ENCODE measurements around the gene SULT4A1.

Gene SULT4A1

DNA sequence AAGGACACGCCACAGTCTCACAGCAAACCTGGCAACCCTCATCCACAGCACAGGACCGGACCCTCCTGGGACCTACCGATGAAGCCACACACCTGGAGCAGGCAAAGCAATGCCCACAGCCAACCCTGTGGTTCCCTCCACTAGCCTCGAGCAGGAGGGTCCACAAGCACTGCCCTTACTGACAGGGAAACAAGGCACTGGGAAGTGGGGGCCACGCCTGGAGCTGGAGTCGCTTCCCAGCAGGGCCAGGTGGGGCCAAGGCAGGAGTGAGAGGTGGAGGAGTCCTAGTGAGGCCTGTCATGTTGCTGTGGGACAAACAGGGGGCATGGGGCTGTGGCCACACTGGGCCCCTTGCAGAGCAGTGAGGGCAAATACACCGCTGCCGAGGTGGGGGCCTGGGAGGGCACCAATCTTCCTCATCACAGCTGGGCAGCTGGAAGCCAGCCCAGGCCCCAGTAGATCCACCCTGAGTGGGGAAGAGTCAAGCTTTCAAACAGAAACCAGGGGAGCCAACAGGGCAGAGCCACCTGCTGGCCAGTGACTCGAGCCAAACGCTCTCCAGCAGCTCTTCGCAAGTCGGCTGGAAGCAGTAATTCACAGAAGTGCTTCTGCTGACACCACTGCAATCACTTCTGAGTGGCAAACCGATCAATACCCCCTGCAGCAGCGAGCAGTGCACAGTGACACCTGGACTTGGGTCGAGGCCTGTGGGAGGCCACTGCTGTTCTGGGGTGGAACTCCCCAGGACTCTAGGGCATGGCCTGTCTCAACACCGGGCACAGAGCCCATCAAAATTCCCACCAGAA lies 13.7 kb downstream of the SULT4A1 start:
- Mint-ChIP-seq H3K4me3 (no peak overlapping the region), H3K36me3 (ENCODE audit: low read depth) (no peaks in the 10 kb centered on the region), H3K9me3 (no peaks in the 10 kb centered on the region), H3K27me3 (peaks cover 37% of the 10 kb centered on the region), H3K4me1 (ENCODE audit: low read depth) (no peaks in the 10 kb centered on the region), H3K27ac (no peak overlapping the region)
- no peak for DNase-seq

GRCh38 chr22:43847376-43848289 lies 14.7 kb downstream of the SULT4A1 start:
- Mint-ChIP-seq H3K9me3 (no peaks in the 10 kb centered on the region), H3K4me3 (no peak overlapping the region), H3K4me1 (ENCODE audit: low read depth) (no peaks in the 10 kb centered on the region), H3K36me3 (ENCODE audit: low read depth) (no peaks in the 10 kb centered on the region), H3K27ac (no peak overlapping the region), H3K27me3 (peaks cover 31% of the 10 kb centered on the region)
- no peak for DNase-seq

GRCh38 chr22:43846966-43847365 lies 15.3 kb downstream of the SULT4A1 start:
- peaks cover 29% of the 10 kb centered on the region for H3K27me3 Mint-ChIP-seq
- H3K4me1 Mint-ChIP-seq (ENCODE audit: low read depth), result no peaks in the 10 kb centered on the region
- no peak for DNase-seq
- H3K36me3 Mint-ChIP-seq (ENCODE audit: low read depth), result no peaks in the 10 kb centered on the region
- no peak overlapping the region for H3K4me3 Mint-ChIP-seq
- H3K27ac Mint-ChIP-seq, result no peak overlapping the region
- H3K9me3 Mint-ChIP-seq, result no peaks in the 10 kb centered on the region

- Mint-ChIP-seq H3K27me3 (peaks cover 22% of the 10 kb centered on the region), H3K4me3 (no peak overlapping the region), H3K36me3 (ENCODE audit: low read depth) (no peaks in the 10 kb centered on the region), H3K9me3 (no peaks in the 10 kb centered on the region), H3K4me1 (ENCODE audit: low read depth) (no peaks in the 10 kb centered on the region), H3K27ac (no peak overlapping the region)
- DNase-seq, result no peak
Observed at GRCh38 chr22:43845981-43846380, 16.3 kb downstream of the SULT4A1 start.

- no peaks in the 10 kb centered on the region for H3K36me3 Mint-ChIP-seq (ENCODE audit: low read depth)
- no peak overlapping the region for H3K27ac Mint-ChIP-seq
- DNase-seq, result no peak
- H3K27me3 Mint-ChIP-seq, result peaks cover 12% of the 10 kb centered on the region
- H3K9me3 Mint-ChIP-seq, result no peaks in the 10 kb centered on the region
- H3K4me3 Mint-ChIP-seq, result no peak overlapping the region
- H3K4me1 Mint-ChIP-seq (ENCODE audit: low read depth), result no peaks in the 10 kb centered on the region
Observed at GRCh38 chr22:43844560-43845545, 17.5 kb downstream of the SULT4A1 start.

DNA sequence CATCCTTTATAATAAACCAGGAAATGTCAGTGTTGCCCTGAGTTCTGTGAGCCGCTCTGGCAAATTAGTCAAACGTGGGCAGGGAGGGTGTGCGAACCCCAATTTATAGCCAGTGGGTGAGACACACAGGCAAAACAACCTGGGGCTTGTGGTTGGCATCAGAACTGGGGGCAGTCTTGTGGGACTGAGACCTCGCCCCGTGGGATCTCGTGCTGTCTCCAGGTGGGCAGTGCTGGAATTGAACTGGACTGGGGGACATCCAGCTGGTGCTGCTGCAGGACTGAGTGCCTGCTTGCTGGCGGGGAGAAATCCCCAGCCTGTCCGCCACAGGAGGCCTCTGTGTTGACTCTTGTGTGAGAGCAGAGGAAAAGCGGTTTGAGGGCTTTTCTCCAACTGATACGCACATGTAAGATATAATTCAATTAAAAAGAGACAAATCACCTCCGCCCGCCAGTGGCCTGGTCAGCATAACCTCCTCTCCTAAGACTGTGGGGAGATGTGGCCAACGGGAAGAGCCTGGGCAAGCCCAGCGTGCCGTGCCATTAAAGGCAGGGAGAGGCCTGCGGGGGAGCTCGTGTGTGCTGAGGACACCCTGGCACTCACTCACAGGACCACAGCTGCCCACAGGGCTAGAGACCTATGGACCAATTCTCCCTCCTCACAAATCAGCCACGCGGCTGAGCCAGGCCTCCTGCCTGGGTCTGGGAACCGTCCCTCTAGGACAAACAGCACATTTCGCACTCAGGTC lies 18.4 kb downstream of the SULT4A1 start:
- Mint-ChIP-seq H3K36me3 (ENCODE audit: low read depth) (no peaks in the 10 kb centered on the region), H3K27ac (no peak overlapping the region), H3K9me3 (no peaks in the 10 kb centered on the region), H3K4me1 (ENCODE audit: low read depth) (no peaks in the 10 kb centered on the region), H3K4me3 (no peak overlapping the region), H3K27me3 (peaks cover 7% of the 10 kb centered on the region)
- no peak for DNase-seq

DNA sequence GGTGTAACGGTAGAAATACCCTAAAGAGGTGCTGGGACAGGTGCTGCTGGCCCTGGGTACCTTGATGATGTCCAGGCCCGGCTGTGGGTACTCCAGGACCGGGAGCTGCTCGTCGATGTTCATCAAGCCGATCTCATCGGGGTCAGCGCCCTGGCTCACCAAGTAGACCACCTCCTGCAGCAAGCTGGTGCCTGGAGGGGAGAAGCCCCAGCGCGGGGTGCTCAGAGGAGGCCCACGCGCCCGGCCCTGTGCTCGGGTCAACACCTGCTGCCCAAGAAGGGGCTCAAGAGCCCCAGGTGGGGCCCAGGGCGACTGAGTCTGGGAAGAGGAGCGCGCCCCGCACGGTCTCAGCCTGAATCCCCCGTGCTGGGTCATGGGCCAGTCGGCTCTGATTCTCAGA lies 20.6 kb downstream of the SULT4A1 start:
- Mint-ChIP-seq H3K4me1 (ENCODE audit: low read depth) (no peaks in the 10 kb centered on the region), H3K27ac (no peak overlapping the region), H3K4me3 (no peak overlapping the region), H3K27me3 (peaks cover 5% of the 10 kb centered on the region), H3K9me3 (no peaks in the 10 kb centered on the region), H3K36me3 (ENCODE audit: low read depth) (no peaks in the 10 kb centered on the region)
- no peak for DNase-seq

DNA sequence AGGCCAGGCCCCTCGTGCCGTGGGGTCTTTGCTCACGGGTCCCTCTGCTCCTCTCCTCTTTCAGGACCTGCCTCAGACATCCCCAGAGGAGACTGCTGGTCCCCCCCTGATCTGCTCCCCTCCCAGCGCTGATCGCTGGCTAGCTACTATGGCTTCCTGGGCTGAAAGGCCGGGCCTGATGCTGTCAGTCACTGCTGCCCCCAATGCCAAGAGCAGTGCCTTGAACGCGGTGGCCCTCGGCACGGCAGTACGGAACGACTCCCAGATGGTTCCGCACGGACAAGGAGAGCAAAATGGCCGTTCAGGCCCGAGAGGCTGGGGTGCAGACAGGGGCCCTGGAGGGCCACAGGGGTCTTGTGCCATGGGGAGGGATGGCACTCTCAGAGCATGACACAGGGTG lies 21.5 kb downstream of the SULT4A1 start:
- Mint-ChIP-seq H3K36me3 (ENCODE audit: low read depth) (no peaks in the 10 kb centered on the region), H3K9me3 (no peaks in the 10 kb centered on the region), H3K27ac (no peak overlapping the region), H3K4me3 (no peak overlapping the region), H3K27me3 (peaks cover 4% of the 10 kb centered on the region), H3K4me1 (ENCODE audit: low read depth) (no peaks in the 10 kb centered on the region)
- no peak for DNase-seq

DNA sequence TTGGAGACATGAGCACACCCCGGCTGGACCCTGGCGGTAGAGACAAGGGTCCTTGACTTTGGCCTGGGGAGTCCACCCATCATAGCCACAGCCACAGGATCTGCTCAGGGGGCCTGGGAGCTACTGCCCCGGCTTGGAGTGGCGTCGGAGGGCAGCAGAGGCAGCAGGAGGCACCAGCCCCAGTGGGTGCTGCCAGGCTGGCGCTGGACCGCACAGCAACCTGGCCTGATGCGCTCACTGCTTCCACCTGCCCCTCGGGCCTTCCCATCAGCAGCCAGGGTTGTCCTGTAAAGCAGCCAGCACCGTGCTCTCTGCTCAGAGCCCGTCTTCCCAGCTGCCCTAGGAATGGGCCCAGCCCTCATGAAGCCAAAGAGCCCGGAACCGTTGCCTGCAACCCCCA lies 21.9 kb downstream of the SULT4A1 start:
- Mint-ChIP-seq H3K27me3 (peaks cover 9% of the 10 kb centered on the region), H3K4me3 (no peak overlapping the region), H3K27ac (no peak overlapping the region), H3K9me3 (no peaks in the 10 kb centered on the region), H3K36me3 (ENCODE audit: low read depth) (no peaks in the 10 kb centered on the region), H3K4me1 (ENCODE audit: low read depth) (no peaks in the 10 kb centered on the region)
- no peak for DNase-seq

DNA sequence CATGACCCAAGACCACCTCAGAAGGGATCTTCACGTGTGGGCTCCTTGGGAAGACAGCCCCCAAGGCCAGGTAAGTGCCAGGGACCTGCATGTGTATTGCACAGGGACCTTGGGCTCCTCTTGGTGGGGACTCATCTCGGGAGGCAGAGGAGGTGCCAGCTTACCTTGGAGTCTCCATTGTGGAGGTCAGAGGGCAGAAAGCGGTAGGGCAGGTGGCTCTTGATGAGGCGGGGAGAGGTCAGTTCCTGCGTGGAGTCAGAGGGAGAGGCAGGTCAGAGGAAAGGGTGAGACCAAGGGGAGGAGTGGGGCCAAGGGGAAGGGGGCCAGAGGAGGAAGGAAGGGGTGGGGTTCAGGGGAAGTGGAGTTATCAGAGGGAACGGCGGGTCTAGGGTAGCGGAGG lies 22.5 kb downstream of the SULT4A1 start:
- Mint-ChIP-seq H3K27ac (no peak overlapping the region), H3K27me3 (peaks cover 14% of the 10 kb centered on the region), H3K4me1 (ENCODE audit: low read depth) (no peaks in the 10 kb centered on the region), H3K36me3 (ENCODE audit: low read depth) (no peaks in the 10 kb centered on the region), H3K4me3 (no peak overlapping the region), H3K9me3 (no peaks in the 10 kb centered on the region)
- no peak for DNase-seq

DNA sequence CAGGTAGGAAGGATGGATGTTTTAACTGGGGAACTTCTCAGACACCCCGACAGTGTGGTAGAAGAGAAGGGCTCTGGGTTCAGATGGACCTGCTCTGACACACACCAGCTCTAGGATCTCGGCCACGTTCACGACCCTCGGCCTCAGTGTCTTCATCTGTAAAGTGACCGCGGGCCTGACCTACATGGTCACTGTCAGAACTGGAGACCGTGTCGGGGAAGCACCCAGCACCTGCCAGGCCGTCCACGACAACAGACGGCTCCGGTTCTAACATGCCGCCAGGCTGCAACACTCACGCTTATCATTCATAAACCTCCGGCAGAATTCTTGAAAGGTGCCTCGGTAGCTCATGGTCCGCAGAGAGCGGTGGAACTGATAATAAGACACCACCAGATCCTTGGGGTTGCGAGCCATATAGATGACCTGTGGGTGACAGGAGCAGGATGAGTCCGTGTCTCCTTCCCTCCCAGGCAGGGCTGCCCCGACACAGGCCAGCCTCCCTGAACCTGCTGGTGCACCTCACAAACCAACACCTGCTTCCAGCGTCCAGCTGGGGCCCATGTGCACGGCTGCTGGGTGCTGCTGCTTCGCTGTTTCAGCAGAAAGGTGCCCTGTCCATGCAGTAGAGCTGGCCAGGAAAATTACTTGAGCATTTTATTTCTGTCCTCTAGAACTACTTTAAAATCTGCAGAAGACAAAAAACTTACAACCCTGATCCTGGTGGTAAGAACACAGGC lies 23.6 kb downstream of the SULT4A1 start:
- DNase-seq, result no peak
- no peaks in the 10 kb centered on the region for H3K9me3 Mint-ChIP-seq
- no peak overlapping the region for H3K27ac Mint-ChIP-seq
- H3K4me3 Mint-ChIP-seq, result no peak overlapping the region
- no peaks in the 10 kb centered on the region for H3K36me3 Mint-ChIP-seq (ENCODE audit: low read depth)
- H3K27me3 Mint-ChIP-seq, result peaks cover 16% of the 10 kb centered on the region
- no peaks in the 10 kb centered on the region for H3K4me1 Mint-ChIP-seq (ENCODE audit: low read depth)

DNA sequence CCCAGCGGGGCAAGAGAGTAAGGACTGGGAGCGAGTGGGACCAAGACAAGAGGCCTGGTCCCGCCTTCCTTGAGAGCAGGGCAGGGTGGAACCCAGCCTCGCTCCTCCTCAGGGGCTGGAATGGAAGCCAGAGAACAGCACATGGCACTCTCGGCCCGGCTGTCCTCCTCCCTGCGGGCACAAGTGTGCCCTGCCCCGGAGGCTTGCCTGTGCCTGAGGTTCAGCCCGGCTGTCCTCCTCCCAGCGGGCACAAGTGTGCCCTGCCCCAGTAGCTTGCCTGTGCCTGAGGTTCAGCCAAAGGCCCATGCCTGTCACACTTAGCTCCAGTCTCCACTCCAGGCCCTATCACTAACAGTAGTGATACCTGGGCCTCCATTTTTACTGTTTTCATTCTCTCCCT lies 24.2 kb downstream of the SULT4A1 start:
- no peak overlapping the region for H3K27ac Mint-ChIP-seq
- no peaks in the 10 kb centered on the region for H3K9me3 Mint-ChIP-seq
- H3K36me3 Mint-ChIP-seq (ENCODE audit: low read depth), result no peaks in the 10 kb centered on the region
- no peaks in the 10 kb centered on the region for H3K4me1 Mint-ChIP-seq (ENCODE audit: low read depth)
- H3K27me3 Mint-ChIP-seq, result peaks cover 19% of the 10 kb centered on the region
- no peak for DNase-seq
- H3K4me3 Mint-ChIP-seq, result no peak overlapping the region

GRCh38 chr22:43837666-43838065 lies 24.6 kb downstream of the SULT4A1 start:
- Mint-ChIP-seq H3K4me1 (ENCODE audit: low read depth) (no peaks in the 10 kb centered on the region), H3K9me3 (no peaks in the 10 kb centered on the region), H3K4me3 (no peak overlapping the region), H3K27me3 (peaks cover 19% of the 10 kb centered on the region), H3K36me3 (ENCODE audit: low read depth) (no peaks in the 10 kb centered on the region), H3K27ac (no peak overlapping the region)
- DNase-seq, result no peak

Measured in activated T-cell treated with anti-CD3 and anti-CD28 coated beads, Interleukin-2, amount 50 U/mL, for 24 hours (primary cell).